ENCODE results near the gene CHMP2B.

GRCh38 chr3:87267953-87268645, 41.0 kb downstream of the CHMP2B start:
- TF ChIP-seq, protein P1, sequence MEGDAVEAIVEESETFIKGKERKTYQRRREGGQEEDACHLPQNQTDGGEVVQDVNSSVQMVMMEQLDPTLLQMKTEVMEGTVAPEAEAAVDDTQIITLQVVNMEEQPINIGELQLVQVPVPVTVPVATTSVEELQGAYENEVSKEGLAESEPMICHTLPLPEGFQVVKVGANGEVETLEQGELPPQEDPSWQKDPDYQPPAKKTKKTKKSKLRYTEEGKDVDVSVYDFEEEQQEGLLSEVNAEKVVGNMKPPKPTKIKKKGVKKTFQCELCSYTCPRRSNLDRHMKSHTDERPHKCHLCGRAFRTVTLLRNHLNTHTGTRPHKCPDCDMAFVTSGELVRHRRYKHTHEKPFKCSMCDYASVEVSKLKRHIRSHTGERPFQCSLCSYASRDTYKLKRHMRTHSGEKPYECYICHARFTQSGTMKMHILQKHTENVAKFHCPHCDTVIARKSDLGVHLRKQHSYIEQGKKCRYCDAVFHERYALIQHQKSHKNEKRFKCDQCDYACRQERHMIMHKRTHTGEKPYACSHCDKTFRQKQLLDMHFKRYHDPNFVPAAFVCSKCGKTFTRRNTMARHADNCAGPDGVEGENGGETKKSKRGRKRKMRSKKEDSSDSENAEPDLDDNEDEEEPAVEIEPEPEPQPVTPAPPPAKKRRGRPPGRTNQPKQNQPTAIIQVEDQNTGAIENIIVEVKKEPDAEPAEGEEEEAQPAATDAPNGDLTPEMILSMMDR (conservative IDR thresholded peaks at IDR 0.05): no peak
- TF ChIP-seq ZFX (IDR thresholded peaks at IDR 0.05): no peak
